ENCODE data around the gene MSMO1.

The MSMO1 gene

GRCh38 chr4:165359506-165359905 lies 32.0 kb downstream of the MSMO1 start:
- FAIRE-seq (no peak), DNase-seq (ENCODE audit: low spot score) (peak; percentile 26)

DNA sequence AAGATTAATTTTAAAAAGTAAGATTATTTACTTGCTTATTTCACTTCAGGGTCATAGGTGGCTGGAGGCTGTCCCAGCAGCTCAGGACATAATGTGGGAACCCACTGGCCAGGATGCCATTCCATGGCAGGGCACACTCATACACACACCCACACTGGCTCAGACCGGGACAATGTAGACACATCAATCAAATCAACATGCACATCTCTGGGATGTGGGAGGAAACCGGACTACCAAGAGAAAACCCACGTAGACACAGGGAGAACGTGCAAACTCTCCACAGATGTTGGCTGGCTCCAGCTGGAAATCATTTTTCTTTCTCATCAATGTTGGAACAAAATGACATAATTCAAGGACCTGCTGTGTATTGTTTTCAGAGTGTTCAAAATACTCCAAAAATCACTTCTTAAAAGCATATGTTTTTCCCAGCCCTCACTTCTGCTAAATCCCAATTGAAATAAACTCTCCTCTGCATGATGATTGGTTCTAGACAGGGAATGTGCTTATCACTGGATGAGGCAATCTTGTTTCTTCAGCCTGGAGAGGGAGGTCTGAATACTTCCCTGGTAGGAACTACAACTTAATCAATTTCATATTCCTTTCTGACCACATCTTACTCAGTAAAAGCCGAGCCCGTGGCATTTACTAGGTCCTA lies 32.7 kb downstream of the MSMO1 start:
- DNase-seq (ENCODE audit: low spot score): no peak
- no peak for FAIRE-seq

DNA sequence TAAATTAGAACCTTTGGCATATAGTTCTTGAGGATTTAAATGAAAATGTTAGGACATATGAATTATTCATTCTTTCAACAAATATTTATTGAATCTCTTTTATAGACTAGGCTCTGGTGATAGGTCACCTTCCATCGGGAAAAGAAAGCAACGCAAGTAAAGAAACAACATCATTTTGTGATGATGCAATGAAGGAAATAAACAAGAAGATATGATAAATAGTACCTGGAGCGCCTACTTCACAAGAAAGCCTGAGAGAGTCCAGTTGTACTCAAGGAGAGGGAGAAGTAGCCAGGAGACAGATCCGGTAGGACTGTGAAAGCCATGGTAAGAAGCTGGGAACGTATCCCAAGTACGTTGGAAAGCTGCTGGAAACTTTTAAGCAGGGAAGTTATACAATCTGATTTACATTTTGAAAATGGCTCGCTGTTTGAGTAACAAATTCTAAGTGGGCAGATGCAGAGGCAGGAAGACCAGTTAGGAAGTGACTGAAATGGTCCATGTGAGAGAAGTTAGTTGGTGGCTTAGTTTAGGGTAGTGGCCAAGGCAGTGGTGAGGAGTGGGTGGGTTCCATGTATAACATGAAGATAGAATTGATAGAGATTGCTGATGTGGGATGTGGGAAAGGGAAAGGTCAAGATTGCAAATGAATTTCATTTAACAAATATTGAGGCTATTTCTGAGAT lies 33.7 kb downstream of the MSMO1 start:
- DNase-seq (ENCODE audit: low spot score) (no peak), FAIRE-seq (no peak)

GRCh38 chr4:165361810-165362209 lies 34.3 kb downstream of the MSMO1 start:
- DNase-seq (ENCODE audit: low spot score): no peak
- FAIRE-seq: no peak

DNA sequence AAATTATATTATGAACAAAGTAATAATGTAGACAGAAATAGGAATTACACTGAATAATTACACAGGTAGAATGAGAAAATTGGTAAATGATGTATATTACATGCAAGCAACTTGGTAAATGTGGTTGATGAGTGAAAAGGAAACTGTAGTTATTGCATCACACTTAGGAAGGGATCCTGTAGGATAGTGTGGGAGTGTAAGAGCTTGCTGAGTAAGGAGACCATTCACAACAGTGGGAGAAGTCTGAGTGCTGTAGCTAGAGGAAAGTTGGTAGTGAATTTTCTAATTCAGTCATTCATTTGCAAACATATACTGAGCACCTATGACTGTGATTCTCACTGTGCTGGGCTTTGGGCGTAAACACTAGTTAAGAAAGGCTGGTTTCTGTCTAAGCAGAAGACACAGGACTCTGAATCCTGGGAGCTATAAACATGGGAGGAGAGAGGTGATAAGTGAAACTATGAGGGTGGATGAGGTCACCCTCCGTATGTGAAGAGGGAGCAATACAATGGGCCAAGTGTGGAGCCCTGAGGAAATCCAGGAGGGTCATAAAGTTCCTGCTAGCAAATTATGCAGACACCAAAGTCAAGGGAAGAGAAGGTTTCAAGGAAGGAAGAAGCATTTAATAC lies 37.1 kb downstream of the MSMO1 start:
- DNase-seq (ENCODE audit: low spot score) (no peak), FAIRE-seq (no peak)

DNA sequence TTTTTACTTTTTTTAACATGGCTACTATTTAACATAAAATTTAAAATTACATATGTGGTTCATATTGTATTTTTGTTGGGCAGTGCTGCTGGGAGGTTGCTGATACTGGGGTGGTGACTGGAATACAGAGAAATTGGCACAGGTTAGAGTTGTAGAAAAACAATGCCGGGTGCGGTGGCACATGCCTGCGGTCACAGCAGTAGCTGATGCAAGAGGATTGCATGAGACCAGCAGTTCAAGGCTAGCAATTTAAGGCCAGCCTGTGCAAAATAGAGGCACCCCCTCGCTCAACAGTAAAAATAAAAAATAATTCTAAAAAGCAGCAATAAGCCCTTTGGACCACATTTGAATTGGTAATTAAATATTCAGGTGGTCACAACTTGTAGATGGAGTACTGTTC lies 39.6 kb downstream of the MSMO1 start:
- FAIRE-seq (no peak), DNase-seq (ENCODE audit: low spot score) (peak; percentile 28)

- no peak for FAIRE-seq
- no peak for DNase-seq (ENCODE audit: low spot score)
Measured at GRCh38 chr4:165368114-165368513, 40.6 kb downstream of the MSMO1 start.

DNA sequence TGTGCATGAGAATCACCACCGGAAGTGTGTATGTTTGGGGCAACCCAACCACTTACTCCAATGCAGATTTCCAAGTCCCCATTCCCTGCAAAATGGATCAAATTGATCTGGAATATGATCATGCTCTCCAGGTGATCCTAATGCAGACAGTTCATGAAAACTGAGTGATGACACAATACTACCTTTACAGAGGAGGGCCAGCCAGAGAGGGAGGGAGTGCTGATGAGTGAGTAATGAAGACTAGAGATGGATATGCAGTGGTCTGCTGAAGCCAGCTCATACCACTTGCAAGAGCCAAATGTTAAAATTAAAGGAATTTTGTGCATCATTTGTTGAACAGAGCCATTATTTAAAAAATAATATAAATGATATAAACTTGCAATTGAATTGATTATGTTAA lies 41.1 kb downstream of the MSMO1 start:
- DNase-seq (ENCODE audit: low spot score) (no peak), FAIRE-seq (no peak)

GRCh38 chr4:165369522-165369921 lies 42.1 kb downstream of the MSMO1 start:
- FAIRE-seq (no peak), DNase-seq (ENCODE audit: low spot score) (no peak)

GRCh38 chr4:165370530-165370929 lies 43.1 kb downstream of the MSMO1 start:
- FAIRE-seq (no peak), DNase-seq (ENCODE audit: low spot score) (no peak)

DNA sequence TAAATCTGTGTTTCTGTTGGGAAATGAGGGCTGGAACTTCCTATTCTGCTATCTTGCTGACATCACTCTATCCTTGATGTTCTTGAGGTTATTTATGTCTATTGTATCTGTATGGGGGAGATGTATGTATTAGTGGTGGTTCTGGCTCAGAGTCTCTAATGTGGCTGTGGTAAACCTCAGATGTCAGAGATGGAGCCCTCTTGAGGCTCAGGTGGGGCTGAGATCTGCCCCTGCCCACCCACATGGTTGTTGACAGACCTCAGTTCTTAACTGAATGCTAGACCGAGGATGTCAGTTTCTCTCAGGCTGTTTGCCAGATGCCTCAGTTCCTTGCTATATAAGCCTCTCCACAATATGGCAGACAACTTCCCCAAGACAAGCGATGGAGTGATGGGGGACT lies 48.0 kb downstream of the MSMO1 start:
- DNase-seq (ENCODE audit: low spot score): no peak
- no peak for FAIRE-seq

DNA sequence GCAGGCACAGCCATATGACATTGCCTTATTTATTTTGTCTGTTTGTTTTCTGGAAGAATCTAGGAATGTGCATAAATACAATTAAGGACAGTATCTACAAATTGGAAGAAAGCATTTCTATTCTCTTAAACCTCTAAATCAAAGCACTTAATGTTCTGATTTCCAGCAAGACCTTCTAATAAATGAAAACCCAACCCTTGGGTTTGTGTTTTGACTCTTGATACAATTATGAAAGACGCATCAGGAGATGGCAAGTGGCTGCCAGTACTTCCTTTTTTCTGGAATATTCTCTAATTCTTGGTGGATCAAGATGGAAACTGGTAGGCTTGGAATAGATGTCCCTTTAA lies 50.9 kb downstream of the MSMO1 start:
- DNase-seq (ENCODE audit: low spot score) (no peak), FAIRE-seq (no peak)

DNA sequence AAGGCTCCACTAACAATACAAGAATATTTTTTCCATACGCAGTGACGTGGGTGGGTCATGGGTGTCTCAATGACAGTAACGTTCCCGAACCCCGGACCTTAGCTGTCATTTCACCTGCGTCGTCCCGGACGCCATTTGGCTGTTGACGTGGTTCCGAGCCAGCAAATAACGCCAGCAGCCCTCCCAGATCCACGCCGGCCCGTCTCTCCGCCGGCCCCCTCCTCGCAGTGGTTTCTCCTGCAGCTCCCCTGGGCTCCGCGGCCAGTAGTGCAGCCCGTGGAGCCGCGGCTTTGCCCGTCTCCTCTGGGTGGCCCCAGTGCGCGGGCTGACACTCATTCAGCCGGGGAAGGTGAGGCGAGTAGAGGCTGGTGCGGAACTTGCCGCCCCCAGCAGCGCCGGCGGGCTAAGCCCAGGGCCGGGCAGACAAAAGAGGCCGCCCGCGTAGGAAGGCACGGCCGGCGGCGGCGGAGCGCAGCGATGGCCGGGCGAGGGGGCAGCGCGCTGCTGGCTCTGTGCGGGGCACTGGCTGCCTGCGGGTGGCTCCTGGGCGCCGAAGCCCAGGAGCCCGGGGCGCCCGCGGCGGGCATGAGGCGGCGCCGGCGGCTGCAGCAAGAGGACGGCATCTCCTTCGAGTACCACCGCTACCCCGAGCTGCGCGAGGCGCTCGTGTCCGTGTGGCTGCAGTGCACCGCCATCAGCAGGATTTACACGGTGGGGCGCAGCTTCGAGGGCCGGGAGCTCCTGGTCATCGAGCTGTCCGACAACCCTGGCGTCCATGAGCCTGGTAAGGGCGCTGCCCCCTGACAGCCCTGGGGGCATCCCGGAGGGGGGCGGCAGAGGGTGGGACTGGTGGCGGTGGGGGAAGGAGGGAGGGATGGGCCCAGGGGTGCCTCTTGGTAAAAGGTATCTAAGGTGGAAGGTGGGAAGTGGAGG lies 51.5 kb downstream of the MSMO1 start, which contains the start of gene CPE:
Gene CPE, plus strand, starts transcription at position 264 of the 933 bp plus-strand sequence. Its CDS starts 214 bp downstream, at position 478.
- FAIRE-seq: no peak
- DNase-seq (ENCODE audit: low spot score): peak; percentile 90

GRCh38 chr4:165379678-165380064 lies 52.2 kb downstream of the MSMO1 start:
- DNase-seq (ENCODE audit: low spot score): peak; percentile 26
- no peak for FAIRE-seq

DNA sequence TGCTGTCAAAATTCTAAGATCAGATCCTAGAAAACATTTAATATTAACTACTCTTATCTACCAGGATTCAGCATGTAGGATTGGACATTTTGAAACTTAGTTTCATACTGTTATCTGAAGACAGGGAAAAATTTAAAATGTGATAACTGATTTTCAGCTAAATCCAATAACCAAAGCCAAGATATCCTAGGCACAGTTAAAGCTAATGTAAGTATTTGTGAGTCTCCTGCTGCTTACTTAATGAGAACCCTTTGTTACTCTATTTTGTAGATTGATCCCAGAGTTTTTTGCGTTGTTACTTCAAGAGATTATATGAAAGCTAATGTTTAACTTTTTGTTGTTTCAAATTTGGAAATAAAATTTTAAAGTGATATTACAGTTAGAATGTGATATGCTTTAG lies 53.3 kb downstream of the MSMO1 start:
- DNase-seq (ENCODE audit: low spot score): no peak
- FAIRE-seq: no peak

GRCh38 chr4:165381821-165382373 lies 54.4 kb downstream of the MSMO1 start:
- no peak for DNase-seq (ENCODE audit: low spot score)
- no peak for FAIRE-seq

GRCh38 chr4:165382640-165383039 lies 55.2 kb downstream of the MSMO1 start:
- DNase-seq (ENCODE audit: low spot score): no peak
- FAIRE-seq: no peak

DNA sequence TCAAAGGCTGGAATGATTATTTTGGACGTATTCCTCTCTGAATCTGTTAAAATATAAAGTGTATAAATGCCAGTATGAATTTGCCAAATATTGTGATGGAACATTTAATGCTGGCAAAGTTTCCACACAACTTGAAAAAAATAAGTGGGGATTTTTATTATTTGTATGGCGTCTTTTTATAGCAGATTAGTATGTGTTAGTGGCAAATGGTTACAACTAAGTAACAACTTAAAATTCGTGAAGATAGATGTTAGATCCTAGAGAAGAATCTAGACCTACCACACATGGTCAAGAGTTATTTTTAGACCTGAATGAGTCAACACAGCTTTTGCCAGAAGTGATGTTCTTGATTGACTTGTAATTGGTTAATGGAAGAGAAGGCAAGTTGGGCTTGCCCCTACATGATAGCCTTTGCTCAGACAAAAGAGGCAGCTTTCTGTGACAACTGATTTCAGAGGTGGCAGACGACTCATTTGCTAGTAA lies 56.2 kb downstream of the MSMO1 start:
- FAIRE-seq (no peak), DNase-seq (ENCODE audit: low spot score) (no peak)

GRCh38 chr4:165384186-165384585 lies 56.7 kb downstream of the MSMO1 start:
- FAIRE-seq (no peak), DNase-seq (ENCODE audit: low spot score) (no peak)

- FAIRE-seq (no peak), DNase-seq (ENCODE audit: low spot score) (no peak)
Measured at GRCh38 chr4:165384598-165384997, 57.1 kb downstream of the MSMO1 start.

DNA sequence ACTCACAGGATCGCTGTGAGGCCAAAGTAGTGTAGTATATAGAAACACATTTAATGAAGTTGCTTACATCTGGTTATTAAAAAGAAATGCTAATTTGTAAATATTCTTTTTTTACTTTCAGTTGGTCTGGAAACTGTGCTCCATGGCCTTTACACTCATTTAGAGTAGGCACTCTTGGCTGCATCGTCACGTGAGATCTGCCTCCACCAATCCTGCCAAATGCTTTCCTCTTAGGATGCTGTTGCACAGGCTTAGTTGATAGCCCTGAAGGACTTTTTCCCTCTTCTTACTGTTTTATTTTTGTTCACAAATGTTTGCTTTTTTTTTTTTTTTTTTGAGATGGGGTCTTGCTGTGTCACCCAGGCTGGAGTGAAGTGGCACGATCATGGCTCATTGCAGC lies 57.7 kb downstream of the MSMO1 start:
- no peak for FAIRE-seq
- no peak for DNase-seq (ENCODE audit: low spot score)
